Fibroblast of villous mesenchyme (primary cell): ENCODE results near the gene SPR. TPM values are rescaled to one million over a fixed set of nuclear protein-coding genes. Genes with fewer than 3 reads are reported as not detected.
A peak's percentile ranks its signal among the peaks of the same experiment; 100 is the strongest.

ENCODE experiments used
- DNase-seq: peaks from one replicate; pipeline ENCODE4 v3.0.0-alpha.2; 2010; ENCODE audit warnings: low read depth
- H3K4me3 ChIP-seq: 2 replicates; pipeline ENCODE4 v1.5.1; 2011; ENCODE audit warnings: low read depth, mild to moderate bottlenecking, low read length
- total RNA-seq: library from RNA; depleted of rRNA; stranded (reverse); fragments of >200 nt; gene quantifications from 2 replicates; pipeline ENCODE4 v1.2.3, GENCODE V29; 2012
- TF ChIP-seq, protein P1 (sequence below): IDR thresholded peaks from 2 replicates; pipeline ENCODE4 v1.5.1; 2012; ENCODE audit warnings: low read depth, mild to moderate bottlenecking, low read length; ENCODE audit not compliant: insufficient read depth

The SPR gene
- total RNA-seq, 1 donor: 22.0 TPM

DNA sequence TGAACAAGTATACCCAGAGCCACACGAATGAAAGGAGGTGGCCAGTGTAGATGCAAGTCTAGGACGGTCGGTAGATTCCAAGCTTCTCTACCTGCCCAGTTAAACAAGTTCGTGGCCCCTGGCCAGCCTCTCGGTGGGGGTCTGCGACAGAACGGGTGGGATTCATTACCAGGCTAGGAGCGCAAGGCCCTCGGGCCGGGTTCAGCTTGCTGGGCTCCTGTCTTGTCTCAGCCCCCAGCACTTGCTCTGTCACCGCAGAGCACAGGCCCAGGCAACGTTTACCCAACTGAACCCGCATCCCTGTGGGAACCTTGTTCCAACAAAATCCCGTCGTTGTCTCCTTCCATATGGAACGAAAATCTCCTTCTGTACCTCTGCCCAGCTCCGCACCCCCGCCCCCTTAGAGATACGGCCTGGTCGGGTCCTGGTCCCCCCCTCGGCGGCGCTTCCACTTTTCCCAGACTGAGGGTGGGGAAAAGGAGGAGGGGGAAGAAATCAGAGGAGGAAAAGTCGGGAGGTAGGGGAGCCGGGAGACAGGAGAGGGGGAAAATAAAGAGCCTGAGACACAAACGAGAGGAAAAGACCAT is 28.2 kb downstream of the SPR start:
- no peak overlapping the region for H3K4me3 ChIP-seq
- TF ChIP-seq, protein P1, sequence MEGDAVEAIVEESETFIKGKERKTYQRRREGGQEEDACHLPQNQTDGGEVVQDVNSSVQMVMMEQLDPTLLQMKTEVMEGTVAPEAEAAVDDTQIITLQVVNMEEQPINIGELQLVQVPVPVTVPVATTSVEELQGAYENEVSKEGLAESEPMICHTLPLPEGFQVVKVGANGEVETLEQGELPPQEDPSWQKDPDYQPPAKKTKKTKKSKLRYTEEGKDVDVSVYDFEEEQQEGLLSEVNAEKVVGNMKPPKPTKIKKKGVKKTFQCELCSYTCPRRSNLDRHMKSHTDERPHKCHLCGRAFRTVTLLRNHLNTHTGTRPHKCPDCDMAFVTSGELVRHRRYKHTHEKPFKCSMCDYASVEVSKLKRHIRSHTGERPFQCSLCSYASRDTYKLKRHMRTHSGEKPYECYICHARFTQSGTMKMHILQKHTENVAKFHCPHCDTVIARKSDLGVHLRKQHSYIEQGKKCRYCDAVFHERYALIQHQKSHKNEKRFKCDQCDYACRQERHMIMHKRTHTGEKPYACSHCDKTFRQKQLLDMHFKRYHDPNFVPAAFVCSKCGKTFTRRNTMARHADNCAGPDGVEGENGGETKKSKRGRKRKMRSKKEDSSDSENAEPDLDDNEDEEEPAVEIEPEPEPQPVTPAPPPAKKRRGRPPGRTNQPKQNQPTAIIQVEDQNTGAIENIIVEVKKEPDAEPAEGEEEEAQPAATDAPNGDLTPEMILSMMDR: no peak
- DNase-seq: no peak

DNA sequence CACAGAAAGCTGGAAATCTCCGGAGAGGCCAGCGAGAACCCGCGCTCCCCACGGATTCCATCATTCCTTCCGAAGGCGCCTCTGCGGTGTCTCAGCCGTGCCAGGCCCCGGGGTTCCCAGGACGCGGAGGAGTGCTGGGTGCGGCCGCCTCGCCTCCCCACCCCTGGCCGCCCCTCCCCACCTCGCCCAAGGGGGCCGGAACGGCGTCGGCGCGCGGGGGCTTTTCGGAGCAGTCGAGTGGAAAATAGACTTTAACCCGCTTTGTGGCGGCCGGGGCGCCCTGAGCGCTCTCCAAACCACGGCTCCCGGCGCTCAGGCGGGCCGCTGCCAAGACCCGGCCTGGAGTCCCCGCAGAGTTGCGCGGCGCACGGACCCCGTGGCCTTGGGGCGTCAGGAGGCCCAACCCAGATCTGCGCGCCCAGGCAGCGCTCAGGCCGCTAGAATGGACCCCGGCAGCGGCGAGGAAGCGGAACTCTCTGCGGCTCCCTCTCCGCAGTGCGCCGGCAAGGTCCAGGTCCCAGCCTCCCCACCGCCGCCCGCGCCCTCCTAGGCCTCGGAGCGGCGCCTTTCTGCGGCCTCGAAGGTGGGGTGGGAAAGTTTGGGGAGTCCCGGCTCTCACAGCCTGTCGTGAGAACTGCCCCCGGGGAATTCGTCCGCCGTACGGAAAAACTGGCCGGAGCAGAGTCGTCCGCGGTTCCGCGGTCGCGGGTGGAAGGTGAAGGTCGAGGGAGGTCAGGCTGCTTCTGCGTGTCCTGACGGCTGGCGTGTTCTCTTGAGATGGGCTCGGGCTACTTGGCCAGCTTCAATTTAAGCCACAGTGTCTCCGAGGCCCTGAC is 28.9 kb downstream of the SPR start:
- no peak overlapping the region for H3K4me3 ChIP-seq
- DNase-seq: peak; percentile 16
- TF ChIP-seq, protein P1: no peak

DNA sequence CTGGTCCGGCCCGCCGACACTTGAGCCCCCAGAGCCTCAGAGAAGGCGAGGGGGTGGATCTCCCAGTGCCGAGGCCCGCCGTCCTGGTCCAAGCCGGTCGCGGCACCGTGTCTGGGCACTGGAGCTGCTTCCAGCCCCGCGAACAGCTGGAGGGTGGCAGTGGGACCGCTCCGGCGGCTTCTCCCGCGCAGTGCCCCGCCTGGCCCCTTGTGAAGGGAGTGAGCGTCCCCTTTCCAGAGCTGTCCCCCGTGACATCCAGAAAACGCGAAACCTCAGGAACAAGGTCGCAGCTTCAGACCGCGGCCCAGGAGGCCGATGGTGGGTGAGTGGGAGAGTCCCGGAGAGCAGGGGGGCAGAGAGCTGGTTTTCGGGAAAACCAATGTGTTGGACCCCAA is 29.5 kb downstream of the SPR start:
- TF ChIP-seq, protein P1: no peak
- DNase-seq: no peak
- H3K4me3 ChIP-seq: no peak overlapping the region

DNA sequence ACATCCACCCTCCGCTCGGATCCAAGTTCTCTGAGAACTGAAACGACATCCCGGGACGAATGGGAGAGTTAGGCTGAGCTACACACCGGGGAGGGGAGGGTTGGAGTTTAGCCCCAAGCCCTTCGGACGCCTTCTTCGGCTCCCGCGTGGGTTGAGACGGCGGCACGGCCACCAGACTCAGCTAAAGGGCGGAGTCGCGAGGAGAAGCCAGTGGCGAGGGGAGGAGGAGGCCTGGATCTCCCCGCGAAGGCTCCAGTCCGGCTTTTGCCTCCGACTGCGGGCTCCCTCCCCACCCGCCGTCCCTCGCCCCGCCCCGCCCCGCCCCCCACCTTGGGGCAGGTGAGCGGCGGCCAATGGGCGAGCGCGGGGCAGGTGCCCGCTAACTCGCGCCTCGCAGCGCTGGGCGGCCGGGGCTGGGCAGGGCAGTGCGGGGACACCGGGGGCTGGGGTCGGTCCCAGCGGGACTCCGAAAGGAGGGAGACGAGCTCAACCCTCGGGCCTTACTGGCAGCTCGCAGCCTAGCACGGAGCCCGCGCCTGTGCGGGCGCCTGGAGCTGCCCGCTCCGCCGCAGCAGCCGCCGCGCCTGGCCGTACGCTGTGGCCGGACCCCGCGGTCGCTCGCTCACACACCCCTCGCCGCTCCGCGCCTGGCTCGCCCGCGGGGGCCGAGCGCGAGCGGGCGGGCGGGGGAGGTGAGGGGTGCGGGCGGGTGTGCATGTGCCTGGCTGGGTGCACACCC is 30.1 kb downstream of the SPR start, which contains the start of gene EMX1:
Gene EMX1 (plus strand): TSS at position 382 of the 739 bp plus-strand sequence. CDS start 334 bp downstream, at position 716.
- TF ChIP-seq, protein P1: no peak
- no peak for DNase-seq
- H3K4me3 ChIP-seq: no peak within 1 kb of the TSS

DNA sequence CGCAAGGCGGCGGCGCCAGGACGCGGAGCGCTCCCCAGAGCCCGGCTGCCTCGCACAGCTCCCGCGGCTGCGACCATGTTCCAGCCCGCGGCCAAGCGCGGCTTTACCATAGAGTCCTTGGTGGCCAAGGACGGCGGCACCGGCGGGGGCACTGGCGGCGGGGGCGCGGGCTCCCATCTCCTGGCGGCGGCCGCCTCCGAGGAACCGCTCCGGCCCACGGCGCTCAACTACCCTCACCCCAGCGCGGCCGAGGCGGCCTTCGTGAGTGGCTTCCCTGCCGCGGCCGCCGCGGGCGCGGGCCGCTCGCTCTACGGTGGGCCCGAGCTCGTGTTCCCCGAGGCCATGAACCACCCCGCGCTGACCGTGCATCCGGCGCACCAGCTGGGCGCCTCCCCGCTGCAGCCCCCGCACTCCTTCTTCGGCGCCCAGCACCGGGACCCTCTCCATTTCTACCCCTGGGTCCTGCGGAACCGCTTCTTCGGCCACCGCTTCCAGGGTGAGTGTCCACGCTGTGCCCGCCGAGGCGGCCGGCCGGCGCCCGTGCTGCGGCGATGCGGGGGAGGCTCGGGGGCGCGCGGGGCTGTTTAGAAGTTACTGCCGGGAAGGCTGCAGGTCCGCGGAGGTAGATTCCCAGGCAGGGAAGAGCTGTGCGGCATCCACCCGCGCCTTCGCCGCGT is 30.8 kb downstream of the SPR start:
- TF ChIP-seq, protein P1: no peak
- no peak for DNase-seq
- no peak overlapping the region for H3K4me3 ChIP-seq

DNA sequence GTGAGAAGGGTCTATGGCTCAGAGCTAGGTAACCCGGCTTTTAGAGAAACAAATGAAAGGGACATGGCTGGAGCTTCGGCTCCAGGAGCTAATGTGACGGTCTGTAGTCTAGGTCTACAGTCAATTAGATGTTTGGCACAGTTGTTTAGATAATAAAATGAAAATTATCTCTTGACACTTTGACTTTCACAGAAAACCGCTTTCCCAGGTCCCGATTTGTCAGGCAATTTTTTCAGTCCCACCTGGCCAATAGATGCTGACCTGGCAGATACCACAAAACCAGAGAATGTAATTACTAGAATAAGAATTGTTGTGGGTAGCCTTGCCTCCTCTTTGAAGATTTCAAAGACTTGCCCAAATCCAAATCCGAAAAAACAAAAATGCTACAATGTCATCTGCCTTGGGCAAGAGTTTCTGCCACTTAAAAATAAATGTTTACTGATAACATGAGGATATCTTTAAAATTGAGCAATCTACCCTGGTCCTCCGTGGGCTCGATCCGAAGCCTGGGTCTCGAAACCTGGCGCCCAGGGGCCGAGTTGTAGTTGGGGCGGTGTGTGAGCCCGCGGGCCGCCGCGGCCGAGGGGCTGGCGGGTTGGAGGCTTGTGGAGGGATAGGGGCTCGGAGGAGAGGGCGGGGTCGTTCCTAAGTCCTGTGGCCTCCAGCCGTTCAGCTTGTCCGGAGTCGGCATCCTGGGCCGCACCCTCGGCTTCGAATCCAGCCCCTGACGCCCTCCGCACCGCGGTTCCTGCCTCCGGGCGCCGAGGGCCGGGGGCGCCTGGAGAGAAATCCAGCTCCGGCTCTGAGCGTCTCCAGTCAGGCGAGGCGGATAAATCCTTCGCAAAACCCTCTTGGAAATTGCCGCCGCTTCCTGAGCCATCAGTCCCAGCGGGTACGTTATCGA is 32.5 kb downstream of the SPR start:
- no peak for DNase-seq
- no peak overlapping the region for H3K4me3 ChIP-seq
- TF ChIP-seq, protein P1: no peak
